GM18507 (cell line): ENCODE measurements around the gene PDE9A.

Source experiments
- DNase-seq: peaks from one replicate; pipeline ENCODE4 v3.0.0; 2011; ENCODE audit warnings: low read depth; ENCODE audit not compliant: insufficient read length; ENCODE audit errors: extremely low spot score
- FAIRE-seq: peaks from 2 replicates; lab custom pipeline; 2011; peaks lifted over from hg19 to GRCh38; lab: Jason Lieb, UNC

Gene PDE9A

DNA sequence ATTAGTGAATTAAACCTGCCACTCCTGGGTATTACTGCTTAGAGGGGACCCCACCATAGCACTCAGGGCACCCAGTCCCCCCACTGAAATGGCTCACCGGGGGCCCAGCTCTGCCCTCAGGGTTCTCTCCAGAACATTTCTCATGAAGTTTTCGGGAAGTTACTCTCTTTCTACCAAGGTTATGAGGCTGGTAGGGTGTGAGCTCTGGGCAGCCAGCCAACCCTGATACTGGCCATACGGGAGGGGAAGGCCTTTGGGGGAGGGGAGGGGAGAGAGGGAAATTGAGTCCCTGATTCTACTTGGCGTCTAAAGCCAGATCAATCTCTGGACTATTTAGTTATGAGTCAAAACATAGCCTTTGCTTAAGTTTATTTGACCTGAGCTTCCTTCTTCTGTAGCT is 12.9 kb upstream of the PDE9A start:
- FAIRE-seq: no peak
- DNase-seq: no peak

DNA sequence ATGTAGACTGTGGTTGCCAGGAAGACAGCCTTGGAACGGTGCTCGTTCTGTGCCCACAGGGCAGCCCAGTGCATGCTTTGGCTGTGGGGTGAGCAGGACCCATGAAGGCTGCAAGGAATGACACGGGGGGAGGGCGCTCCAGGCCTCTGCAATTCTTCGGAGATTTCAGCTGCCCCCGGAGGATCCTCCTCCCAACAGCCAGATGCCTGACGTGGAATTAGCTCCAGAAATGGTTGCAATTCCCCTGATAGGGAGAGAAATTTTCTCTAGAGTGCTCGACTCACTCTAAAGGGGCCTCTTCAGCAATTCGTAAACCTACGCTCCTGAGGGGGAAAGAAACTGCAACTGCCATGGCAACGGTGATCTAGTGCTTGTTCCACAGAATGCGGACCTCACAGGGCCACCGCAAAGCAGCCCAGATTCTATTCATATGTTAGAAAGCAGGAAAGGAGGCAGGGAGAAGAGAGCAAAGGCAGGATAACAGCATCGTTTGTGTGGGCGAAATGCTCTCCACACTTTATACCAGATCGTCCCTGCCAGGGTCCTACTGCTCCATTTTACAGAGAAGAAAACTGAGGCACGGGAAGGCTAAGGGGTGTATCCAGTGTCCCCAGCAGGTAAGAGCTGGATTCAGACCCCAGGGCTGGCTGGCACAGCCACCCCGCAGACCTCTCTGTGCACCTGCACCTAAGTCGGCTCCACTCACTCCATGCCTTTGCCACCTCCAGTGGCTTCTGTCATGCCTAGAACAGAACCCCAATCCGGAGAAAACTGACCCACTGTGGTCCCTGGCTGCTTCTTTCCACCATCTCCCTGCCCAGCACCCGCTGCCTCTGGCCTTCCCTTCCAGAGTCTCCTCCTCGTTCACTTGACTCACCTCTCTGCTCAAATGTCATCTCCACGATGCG is 11.9 kb upstream of the PDE9A start:
- no peak for DNase-seq

DNA sequence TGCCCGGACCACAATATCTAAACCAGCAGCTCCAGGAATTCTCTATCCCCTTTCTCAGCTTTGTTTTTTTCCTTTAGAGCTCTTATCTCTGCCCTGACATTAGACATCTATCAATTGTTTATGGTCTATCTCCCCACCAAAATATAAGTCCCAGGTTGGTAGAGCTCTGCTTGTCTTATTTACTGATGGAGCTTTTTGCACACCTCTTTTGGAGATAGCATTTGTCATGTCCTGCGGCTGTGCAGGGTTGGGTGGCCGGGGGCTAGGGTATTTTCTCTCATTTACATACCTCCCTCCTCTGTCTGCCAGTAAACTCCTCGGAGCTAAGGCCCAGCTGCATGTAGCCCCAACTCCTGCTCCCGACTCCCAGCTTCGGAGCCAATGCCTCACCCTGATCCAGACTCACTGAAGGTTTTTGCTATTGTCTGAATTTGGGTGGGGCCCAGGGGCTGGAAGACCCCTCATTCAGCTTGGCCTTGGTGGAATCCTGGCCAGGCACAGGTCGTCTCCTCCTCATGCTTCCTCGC is 11.1 kb upstream of the PDE9A start:
- no peak for FAIRE-seq
- DNase-seq: no peak

More for the DNA sequence above, 11.9 kb upstream of the PDE9A start:
- no peak for FAIRE-seq

DNA sequence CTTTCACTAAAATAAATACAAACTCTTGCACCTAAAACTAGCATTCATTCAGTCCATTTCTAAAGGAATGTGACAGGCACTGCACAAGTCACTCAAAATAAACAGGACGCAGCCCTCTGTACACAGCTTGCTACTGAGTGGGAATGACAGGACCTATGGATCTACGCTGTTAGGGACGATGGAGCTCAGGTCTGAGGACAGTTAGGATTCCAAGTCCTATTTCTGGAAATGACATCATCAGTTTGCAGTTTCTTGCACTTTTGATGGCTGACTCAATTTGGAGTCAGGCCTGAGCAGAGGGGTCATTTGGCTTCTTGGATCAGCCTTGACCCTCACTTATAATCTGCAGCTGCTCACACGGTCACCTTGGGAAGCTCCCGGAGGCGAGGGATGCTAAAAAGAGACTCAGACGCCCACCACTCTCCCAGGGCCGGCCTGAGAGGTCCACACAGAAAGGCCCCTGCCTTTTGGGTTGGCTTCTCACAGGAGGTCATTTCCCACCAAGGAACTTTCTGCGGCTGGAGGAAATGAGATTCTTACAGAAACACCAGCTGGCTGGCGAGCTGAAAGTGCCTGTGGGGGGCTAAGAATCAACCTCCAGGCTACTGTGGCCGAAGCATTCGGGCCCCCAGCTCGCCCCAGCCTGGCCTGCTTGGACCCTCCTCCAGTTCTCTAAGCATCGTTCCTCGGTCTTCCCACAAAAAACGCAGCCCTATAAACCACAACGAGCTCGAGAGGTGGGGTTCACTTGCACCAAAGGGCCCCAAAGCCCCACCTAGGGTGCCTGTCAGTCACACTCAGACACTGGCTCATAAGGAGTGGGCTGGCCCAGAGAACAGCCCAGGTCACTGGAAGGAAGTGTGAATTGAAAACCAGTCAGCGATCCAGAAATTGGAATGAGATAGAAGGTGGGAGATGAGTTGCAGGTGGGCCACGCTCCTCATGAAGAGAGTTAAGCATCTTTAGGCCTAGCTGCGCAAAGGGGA is 8.9 kb upstream of the PDE9A start:
- FAIRE-seq (no peak), DNase-seq (no peak)

DNA sequence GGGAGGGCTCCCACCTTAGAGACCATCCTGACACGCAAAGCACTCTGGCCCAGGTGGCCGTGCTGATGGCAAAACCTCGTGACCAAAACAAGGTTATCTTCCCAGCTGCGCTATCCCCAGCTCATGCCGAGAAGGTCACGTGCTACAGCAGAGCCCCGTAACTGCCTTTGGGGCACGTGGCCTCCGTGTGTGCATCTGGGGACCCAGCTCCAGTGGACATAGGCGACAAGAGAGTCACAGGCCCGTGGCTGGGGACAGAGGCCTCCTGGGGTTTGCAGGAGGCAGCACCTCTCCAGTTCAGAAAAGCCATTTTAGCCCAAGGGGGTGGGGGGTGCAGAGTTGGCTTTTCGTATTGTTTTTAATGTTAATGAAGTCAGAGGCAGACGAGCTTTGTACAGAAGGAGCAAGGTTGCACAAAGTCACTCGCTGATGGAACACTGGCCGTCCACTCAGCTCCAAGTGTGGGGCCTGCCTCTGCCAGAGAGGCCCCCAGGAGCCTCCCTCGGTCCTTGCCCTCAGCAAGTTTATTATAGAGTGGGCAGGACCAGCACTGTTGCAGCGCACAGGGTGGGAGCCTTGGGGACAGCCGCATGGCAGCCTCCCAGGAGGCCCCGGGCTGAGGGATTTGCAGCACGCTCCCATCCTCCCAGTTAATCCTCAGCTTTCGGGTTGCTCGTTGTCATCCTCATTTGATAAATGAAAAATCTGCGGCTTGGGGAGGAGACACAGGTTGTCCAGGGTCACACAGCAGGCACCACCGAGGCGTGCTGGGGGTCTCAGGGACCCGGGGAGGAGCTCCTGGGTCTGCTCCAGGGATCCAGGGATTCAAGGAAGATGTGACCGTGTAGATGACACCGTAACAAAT is 8.0 kb upstream of the PDE9A start:
- FAIRE-seq: no peak
- DNase-seq: no peak

DNA sequence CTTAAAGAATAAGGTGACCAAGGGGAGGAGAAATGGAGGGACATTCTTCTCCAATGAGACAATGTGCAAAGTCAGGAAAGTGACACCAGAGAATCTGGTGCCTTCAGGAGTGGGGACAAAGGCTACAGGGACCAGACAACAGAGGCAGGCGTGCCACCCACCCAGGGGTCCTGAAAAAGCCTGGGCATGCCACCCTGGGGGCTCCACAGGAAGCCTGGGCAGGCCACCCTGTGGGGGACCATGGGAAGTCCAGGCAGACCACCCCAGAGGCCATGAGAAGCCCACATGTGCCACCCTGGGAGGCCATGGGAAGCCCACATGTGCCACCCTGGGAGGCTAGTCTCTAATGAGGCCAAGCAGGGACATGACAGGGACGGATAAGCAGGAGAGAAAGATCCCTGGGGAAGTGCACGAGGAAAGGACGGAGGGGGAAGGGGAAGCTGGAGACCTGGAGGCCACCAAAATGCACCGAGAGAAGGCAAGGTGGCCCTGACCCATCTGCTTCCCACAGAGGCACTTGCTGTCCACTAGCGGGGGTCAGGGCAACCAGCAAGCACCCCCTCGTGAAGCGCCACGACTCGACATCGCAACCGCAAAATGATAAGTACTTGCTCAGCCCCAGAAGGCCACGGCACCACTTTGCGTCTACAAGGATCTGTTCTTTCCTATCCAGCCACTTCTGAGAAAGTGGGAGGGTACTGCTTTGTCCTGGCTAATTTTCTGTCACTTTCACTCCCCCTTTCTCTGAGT is 7.2 kb upstream of the PDE9A start:
- FAIRE-seq: no peak
- no peak for DNase-seq

DNA sequence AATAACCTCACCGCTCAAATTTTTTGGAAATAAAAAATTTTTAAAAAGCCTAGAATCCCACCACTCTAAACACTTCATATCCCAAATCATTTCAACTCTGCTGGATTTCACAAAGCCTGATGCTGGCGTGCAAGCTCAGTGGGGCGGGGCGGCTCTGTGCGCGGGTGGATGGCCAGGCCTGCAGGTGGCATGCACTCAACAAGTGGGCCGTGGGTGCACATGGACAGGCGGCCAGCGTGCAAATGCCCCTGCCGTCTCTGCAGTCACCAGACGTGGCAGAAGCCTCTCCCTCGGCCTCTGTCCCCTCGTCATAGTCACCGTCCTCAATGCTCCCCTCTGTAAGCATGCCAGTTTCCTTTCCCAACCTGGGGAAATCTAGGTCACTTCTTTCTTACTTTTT is 6.6 kb upstream of the PDE9A start:
- FAIRE-seq (no peak), DNase-seq (no peak)

DNA sequence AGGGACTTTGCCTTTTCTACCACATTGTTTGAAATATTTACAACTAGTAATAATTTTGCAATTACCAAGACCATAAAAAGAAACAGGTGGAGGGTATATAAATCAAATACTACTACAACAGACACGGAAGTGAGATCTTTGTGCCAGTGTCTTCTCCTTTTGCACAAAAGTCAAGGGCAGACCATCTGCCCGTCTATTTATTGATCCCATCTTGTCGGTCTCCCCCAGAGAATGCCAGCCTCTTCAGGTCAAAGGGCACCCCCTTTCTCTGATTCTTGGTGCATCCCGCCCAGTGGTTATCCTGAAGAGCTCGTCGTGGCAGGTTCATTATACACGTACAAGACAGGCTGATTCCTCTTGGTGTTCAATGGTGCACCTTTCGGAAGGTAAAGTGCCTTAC is 4.8 kb upstream of the PDE9A start:
- DNase-seq (no peak), FAIRE-seq (no peak)

DNA sequence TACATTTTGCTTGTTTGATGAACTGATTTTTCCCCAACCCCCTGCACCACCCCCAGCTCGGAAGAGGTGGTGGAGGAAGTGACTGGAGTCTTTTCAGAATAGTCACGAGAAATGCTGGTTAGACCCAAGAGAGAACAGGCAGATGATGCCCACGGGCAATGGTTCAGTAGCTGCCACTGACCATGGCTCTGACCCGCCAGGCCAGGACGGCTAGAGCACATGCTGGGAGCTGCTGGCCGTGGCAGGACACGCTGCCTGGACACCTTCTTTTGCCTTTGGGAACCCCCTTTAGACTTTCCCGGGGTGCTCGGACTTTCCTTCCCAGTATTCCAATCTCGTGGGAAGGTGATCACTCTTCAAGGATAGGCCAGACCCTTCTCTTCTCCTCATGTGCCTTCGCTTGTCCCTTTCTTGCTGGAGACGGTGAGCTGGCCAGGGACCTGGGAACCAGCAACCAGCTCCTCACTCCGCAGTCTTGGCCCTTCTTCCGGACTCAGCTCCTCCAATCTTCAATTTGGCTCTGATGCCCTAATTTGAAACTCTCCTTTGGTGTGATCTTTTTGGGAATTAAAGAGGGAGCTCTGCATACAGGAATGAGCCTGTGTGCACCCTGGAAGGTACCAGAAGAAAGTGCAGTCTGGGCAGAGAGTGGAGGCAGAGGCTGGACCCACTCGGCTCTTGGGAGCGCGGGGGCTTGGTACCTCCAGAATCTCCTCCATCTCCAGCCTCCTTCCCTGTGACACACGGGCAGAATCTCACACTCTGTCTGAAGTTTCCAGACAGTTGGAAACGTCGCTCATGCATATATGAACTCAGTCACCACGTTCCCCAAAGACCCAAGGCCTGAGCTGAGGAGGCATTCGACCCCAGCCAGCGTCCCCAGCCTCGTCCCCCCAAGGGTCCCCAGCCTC is 4.0 kb upstream of the PDE9A start:
- DNase-seq (no peak), FAIRE-seq (no peak)

DNA sequence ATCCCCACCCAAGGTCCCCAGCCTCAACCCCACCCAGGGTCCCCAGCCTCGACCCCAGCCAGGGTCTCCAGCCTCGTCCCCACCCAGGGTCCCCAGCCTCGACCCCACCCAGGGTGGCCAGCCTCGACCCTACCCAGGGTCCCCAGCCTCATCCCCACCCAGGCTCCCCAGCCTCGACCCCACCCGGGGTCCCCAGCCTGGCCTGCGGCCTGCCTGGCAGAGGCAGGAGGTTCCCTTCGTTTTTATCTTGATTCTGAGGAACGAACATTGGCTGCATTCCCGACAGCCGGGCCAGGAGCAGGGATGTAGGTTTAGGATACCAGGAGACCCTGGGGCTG is 3.4 kb upstream of the PDE9A start:
- DNase-seq (no peak), FAIRE-seq (no peak)

DNA sequence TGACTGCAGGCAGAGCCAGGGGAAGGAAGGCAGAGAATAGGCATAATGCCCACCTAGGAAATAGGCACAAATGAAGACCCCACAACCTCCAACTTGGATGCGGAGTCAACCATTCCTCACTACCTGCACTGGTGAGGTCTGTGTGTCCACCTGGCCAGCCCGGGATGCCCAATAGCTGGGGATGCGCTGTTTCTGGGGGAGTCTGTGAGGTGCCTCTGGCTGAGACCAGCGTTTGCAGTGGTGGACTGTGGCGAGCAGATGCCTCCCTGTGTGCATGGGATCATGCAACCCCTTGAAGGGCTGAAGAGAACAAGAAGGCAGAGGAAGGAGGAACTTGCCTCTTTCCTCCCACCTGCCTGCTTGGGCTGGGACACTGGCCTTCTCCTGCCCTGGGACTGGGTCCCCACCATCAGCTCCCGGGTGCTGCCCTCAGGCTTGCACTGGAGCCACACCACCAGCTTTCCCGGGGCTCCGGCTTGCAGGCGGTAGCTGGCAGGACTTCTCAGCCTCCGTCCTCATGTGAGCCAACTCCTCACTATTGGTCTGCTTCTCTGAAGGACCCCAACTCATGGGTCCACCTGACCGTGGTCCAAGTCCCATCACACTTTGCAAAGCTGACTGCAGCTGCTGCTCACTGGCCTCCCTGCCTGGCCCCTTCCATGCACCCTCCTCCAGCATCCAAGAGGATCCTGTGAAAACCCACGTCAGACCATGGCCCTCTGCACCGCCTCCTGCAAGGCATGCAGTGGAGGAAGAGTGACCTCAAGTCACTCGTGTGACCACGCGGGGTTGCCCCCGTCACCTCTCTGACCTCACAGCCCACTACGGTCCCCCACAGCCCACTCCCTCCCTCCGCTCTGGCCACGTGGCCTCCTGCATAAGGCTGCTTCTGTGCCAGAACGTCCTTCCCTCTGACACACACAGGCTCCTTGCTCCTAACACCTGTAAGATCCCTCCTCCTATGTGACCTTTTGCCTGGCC is 2.7 kb upstream of the PDE9A start:
- FAIRE-seq (no peak), DNase-seq (no peak)

DNA sequence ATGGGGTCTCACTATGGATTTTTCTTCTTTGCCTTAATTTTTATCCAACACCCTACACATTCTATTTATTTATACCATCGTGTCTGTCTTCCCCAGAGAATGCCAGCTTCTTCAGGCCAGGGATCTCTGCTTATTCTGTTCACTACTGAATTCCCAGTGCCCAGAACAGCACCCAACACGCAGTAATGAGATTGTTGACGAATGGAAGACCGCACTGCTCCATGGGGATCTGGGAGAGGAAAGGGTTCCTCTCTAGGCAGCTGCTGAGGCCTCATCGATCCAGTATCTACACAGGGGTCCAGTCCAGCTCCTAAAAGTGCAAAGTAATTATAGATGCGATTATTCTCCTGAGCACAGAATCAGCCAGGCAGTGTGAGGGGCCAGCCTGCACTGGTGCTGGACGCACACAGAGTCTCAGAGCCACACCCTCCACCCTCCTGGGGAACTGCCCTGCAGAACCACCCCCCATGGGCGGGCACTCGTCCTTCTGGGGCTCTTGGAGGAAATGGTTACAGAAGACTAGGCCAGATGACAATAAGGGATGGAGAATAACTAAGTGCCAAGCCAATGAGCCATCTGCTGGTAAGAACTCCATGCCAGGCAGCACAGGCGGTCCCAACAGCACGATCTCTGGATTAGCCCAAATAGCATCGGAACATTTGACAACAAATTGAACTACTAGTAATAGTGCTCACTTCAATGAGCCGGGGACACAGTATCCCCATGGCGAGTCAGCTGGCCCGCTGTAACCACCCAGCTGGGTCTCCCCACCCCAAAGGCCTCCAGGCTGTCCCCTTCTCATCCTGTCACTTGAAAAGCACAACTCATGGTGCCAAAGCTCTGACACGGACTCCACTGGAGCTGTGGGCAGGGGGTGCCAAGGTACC is 1.7 kb upstream of the PDE9A start:
- DNase-seq (no peak), FAIRE-seq (no peak)

DNA sequence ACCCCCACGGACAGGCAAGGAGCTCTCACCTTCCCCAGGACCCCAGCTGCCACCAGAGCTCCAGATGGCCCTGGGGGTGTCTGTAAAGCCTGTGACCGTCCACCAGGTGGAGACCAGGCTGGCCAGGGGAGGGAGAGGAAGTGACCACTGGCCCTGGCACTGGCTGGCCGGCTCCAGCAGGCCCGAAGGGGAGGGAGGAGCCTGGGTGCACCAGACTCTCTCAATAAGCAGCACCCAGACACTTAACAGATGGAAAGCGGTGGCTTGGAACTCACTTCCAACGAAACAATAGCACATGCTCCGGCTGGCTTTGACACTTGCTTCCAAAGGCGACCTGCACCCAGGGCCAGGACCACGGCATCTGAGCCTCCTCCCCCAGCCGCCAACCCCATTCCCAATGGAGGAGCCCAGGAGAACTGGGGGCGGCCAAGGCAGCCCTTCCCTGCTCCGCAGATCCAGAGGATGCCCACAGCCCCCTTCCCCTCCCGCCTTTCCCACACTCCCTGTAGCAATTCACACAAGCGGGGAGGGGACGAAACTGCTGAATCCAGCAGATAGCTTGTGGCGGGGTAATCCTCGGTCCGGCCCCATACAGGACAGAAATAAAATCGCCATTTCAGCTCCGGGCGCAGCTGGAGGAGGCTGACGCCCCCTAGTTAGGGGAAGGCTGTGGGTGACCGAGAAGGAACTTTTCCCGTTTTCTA is 742 bp upstream of the PDE9A start:
- FAIRE-seq (no peak), DNase-seq (no peak)

DNA sequence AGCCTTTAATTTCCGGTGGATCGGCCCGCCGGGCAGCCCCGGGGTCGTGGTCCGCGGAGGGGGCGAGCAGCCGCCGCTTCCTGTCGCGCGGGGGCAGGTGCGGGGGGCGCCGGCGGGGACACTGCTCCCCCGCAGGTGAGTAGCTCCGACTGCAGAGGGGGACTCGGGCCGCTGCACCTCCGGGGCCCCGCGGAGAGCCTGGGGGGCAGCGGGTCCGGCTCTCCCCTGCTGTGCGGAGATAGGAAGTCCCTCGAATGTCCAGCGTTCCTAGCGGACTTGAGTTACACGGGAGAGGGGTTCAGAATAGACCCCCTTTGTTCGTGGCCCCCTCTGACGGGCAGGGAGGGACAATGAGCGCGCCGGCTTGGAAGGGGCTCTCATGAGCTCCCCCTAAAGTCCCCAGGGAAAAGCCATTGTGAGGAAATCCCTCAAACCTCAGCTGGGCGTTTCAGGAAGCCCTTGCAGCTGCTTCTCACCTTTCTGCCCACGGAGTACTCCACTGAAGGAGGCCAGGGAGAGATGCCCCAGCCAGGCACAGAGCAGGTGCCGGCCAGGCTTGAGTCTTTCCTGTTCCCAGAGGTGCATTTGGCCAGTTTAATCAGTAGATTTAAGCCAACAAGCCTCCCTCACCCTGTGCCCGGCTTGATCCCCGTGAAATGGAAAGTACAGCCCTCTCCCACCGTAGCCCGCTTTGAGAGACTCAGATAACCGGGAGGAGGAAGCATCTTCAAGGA is 925 bp downstream of the PDE9A start:
- DNase-seq: no peak

More for the DNA sequence above, 925 bp downstream of the PDE9A start:
- peak; percentile 41 for FAIRE-seq
